GM04504 (cell line): Measurements from ENCODE around the gene PLXDC2.
"Not testable (repeated sequence)": the region's sequence is repeated elsewhere in the genome, so short reads cannot be mapped to it uniquely, and the experiment has no call there.

ENCODE experiments used
- DNase-seq: peaks from one replicate; pipeline ENCODE4 v3.0.0-alpha.2; 2012; ENCODE audit warnings: low read depth

The PLXDC2 gene

DNA sequence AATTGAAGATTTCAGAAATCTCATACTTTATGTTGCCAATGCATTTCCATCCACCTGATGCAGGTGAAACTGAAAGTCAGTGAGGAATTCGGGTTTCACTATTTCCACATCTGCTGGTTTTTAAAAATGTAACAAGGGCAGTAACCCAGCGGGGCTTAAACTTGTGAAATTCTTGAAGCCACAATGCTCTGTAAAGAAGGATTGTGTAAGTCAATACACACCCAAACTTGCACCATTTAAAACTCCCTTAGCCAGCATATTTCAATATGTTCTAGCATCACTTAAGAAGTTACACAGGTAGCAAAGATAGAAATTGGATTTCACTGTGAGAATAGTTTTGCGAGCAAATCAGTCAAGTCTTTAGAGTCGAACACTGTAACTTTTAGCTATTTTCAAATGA, 386.1 kb downstream of the PLXDC2 start:
- DNase-seq = no peak

DNA sequence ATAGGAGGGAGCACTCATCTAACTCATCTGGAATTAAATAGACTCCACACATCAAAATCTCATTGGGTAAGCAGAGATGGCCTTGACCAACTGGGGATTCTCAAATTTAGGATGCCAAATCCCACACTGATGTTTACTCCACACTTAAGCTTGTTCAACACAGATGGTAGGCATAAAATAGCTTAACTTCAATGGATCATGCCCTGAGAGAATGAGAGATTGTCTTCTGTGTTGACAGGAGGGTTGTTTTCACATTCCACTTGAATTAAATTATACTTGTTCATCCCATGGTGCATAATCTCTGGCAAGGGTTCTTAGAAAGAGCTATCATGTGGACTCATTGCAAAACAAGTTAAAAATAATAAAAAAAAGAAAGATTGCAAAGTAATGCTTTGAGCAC, 391.4 kb downstream of the PLXDC2 start:
- no peak for DNase-seq

DNA sequence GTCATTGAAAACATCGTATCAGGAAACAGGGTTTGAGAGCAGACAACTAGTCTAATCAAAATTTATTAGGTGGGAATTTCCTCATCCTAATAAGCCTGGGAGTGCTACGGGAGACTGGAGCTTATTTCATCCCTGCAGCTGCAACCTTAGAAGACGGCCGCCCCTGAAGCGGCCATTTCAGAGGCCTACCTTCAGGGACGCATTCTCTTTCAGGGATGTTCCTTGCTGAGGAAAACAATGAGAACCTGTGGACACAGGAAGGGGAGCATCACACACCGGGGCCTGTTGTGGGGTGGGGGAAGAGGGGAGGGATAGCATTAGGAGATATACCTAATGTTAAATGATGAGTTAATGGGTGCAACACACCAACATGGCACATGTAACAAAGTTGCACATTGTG, 392.9 kb downstream of the PLXDC2 start:
- DNase-seq = not testable (repeated sequence)

DNA sequence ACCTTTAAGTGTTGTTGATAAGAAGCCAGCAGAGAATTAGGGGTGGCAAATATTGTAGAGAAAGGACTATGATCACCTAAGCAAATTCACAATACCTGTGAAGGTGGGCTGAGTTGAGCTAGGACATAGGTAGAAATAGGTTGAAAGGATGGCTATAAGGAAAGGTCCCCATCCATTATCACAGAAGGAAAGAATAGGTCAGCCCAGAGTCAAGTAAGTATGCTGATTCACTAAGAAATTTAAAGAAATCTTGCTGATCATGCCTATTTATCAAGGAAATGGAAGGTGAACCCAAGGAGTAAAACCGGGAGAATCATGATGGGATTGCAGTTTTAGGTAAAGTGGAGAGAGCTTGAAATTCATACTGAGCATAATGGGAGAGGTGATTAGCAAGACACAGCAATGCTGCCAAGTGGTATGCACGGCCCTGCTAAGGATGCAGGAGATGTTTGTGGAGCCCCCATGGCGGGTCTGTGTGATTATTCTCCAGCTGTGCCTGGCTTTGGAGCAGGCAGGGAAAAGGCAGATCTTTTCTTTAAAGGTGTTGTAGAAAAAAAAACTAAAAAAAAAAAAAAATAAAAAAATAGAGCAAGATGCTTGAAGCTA, 399.4 kb downstream of the PLXDC2 start:
- no peak for DNase-seq

DNA sequence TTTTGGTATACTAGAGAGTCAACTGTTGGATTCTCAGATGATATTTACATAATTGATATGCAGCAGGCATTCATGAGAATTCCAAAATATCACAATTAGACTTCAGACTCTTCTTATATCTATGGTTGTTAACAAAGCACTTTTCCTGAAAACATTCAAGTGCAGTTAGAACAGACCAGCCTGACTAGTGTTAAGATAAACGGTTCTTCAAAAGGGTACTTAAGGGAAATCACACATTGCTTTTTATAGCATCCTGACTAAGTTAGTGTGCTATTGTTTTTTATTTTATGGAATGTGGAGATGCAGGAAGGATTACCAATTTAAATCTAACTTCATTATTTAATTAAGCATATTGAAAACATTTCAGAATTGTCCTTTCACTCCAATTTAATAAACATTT, 405.1 kb downstream of the PLXDC2 start:
- no peak for DNase-seq

DNA sequence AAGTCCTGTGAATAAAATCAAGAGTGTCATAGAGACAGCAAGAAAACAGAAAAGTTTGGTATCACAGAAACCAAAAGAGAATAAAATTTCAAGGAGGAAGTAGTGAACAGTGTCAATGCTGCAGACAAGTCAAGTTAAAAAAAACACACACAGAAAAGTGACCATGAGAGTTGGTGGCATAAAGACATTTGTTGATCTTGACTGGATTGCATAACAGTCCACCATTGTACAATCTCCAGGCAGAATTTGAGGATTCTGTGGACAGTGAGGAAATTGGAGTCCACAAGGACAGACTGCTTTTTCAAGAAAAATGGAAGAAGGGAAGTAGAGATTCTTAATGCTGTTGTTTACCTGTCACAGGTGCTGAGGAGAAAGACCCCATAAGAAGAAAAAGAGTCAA, 412.5 kb downstream of the PLXDC2 start:
- DNase-seq = no peak

DNA sequence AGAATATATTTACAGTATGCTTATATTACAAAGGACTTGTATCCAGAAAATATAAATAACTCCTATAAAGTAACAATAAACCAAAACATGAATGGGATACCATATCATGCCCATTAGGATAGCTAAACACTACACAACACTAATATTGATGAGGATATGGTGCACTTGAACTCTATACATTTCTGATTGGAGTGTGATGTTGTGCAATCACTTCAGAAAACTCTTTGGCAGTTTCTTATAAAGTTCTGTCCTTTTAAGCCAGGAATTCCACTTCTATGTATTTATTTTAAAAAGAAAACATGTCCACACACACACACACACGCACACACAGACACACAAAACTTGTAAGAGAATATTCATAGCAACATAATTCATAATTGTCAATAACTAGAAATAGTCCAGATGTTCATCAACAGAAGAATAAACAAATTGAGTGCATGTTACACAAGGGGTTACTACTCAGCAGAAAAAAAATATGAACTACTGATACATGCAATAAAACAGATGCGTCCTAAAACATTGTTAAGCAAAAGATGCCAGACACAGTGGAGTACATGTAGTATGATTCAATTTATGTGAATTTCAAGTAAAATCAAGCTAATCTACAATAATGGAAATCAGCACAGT, 416.0 kb downstream of the PLXDC2 start:
- no peak for DNase-seq

DNA sequence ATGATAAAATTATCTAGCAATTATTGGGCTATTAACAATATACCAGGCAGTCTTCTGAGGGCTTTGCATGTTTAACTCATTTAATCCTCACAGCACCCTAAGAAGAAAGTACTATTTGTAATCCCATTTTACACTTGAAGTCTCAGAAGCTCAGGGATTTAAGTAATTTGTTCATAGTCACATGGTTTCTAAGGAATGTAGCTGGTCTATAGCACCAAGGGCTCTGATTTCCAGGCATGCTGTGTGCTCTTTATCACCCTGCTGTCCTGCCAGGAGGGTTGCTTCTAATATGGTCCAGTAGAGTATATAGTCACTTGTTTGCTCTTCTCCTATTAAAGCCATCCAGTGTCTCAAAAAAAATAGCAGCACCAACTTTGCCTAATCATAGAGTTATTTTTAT, 417.2 kb downstream of the PLXDC2 start:
- DNase-seq = no peak

DNA sequence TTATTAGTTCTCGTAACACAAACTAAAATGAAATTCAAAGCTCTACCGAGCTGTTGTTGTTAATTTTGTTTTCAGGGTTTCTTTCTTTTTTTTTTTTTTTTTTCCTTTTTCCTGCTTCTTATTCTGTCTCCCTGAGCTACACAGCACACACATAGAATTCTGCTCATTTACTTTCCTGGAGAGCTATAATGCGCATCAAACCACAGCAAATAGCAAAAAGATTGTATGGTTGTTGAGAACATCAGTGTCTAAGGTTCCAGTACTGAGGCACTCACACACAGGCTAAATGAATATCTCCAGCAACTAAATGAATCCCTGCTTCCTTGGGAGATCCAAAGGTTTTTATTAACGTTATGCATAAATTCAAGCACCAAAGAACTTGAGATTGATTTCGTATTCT, 418.3 kb downstream of the PLXDC2 start:
- no peak for DNase-seq

DNA sequence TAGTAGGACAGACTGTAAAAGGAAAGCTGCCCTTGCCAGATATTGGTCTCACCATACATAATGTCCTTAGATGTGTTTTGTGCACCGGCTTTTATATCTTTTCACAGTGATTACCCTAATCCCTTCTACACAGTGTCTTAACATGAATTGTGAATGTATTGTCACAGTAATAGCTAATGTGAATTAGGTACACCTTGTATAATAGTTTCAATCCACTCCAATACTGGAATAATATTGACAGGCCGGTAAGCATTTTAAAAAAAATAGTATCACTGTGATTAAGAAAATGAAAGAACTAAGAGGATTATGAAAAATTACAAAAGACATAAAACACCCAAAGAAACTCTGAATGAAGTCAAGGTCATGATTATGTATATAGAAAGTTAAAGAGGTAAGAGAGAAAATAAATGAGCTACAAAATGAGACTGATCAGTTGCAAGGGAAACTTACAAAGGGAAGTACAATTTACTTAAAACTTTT, 420.9 kb downstream of the PLXDC2 start:
- no peak for DNase-seq

DNA sequence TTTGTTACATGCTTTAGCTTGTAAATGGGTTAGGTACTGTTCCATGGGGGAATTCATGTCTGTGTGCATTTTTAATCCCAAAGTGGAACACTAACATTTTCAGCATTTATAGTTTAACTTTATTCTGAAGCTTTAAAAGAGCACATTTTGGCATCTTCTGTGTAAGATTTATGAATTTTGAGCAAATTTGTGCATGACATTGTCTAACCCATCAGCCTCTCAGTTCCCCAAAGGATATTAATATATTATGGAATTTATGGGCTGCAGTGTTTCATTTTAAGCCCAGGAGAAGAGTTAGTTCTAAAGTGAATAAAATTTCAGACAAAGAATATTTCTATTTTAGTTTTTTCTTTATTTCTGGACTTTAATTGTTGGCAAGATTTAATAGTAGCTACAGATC, 421.4 kb downstream of the PLXDC2 start:
- DNase-seq = no peak

DNA sequence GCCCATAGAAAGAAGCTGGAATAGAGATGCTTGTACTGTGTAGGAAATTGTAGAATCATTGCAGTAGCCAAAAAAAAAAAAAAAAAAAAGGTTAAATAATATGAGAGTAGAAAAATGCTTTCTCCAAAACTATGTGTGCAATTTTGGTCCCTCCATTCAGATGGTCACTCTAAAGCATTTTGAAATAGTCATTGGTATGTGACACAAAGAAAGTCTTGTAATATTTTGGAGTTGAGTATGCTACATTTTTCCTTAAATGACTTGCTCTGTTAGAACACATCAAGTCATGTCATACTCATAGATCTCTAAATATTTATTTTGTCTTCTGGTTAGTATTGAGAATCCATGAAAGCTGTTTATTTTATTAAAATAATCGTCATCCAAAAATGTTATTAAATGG, 424.4 kb downstream of the PLXDC2 start:
- no peak for DNase-seq

DNA sequence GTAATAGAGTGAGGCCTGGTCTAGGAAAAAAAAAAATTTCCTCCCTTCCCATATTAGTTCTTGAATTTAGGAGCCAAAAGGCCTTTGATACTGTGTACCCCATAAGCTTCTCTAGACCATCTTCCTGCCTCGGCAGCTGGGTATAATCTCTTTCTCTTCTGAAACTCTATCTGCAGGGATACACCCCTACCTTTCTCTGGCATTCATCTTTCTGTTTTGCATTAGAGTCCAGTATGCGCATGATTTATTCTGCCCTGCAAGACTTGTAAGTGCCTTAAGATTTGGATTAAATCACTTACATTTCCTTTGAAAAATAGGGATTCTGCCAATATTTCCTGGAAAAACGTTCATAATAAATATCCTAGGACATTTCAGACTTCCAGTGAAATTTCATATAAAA, 431.2 kb downstream of the PLXDC2 start:
- no peak for DNase-seq

DNA sequence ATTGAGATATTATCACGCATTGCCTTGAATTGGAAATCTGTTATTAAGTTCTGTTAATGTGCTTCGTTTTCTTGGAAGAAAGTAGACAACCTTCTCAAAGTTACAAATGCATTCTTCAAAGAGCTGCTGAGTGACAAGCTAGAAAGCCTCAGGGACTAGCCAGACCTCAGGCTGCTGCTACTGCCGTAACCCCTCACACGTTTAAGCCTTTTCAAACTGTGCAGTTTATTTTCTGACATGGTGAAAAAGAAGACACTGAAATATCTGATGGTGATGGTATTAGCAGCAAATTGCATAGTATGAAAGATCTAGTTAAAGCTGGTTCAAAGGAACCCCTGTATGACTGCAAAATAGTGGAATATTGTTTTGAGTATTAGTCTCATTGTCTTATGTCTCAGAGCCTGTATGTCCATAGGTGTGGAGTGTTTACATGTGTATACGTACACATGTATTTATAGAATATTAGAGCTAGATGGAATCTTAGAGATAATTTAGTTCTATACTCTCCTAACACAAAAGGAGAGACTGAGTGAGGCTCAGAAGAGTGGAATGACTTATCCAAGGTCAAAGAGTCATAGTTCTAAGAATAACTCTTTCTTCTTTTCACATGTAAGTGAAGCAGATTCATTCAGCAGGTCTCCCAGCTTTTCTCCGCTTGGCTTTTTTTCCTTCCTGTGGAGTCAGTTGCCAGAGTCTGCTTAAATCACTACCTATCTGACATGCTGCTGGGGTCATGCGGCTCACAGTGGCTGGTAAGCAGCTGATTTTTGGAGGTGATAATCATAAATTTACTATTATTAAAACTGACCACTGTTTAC, 431.9 kb downstream of the PLXDC2 start:
- no peak for DNase-seq

DNA sequence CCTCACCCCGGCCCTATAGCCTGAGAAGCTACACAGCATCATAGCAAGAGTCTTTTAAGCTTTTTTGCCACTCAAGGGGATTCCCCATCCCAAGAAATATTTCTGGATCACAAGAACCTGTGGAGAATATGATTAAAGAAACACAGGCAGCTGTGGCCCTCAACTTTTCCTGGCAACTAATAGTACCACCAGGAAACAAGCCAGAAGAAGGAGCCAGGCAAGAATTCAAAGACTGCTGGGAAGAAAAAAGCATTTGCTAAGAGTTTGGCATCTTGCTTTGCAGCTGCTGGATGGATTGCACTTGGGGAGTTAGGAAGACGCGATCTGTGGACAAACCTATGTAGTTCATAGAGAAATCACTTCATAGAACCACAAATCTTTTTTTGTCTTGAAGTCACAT, 437.8 kb downstream of the PLXDC2 start:
- no peak for DNase-seq

DNA sequence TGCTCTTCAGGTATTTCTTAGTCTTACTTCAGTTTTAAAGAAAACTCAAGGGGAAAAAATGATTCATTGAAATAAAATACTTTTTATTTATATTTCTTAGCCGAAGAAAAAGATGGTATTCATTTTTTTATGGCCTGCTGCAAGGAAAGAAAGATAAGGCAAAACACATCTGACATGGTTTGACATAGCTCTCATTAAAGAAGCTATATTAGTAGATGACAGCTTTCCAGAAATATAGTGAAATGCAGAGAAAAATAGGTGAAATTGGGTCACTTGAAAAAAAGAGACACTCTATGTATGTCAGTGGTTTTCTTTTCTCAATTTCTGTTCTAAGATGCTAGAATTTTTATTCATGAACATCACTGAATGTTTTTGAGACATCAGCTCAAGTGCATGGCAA, 438.3 kb downstream of the PLXDC2 start:
- DNase-seq = no peak

DNA sequence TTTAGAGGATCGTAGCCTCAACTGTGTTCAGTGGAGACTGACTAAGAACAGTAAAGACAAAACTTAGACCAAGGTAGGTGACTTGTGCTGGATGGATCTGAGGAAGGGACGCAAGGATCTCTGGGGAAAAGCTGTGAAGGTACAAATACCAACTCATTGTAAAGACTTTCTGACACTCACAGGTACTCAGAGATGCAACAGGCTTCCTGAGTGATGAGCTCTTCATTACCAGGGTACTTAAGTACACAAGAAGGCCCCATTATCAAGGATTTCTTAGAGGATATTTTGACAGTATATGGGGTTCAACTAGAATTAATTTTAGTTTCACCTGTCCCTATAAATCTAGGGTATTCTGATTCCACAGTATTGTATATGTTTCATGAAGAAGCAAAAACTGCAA, 440.7 kb downstream of the PLXDC2 start:
- no peak for DNase-seq

DNA sequence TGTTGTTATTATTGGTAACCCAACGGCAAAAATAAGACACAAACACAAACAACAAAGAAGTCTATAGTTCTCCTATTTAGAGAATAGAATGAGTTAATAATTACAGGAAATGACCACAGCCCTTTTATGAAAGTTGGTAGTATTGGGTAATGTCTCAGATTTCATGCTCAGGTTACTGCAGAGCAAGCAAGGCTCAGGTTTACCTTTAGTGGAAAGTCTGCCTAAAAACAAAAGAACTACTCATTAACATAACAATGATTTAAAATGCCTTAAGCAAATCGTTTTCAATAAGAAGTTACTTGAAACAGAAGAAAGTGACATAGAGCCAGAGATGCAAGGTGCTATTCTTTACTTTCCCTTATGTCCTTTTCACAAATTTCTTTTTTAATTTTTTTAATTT, 441.2 kb downstream of the PLXDC2 start:
- no peak for DNase-seq

DNA sequence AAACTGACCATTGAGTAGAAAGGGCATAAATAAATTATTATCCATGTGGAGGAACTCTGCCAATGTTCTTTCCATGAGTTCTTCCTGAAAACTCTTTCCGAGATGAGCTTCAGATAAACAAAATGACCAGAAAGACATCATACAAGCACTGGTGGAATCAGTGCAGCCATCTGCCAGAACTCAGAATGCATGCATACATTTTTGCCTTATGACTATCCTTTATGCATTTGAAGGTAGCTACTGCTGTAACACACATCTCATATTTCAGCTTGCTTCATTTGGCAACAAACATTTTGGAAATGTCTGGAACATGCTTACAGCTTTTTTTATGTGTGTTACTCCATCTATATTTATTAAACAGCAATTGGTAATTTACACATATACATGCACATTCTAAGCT, 448.9 kb downstream of the PLXDC2 start:
- no peak for DNase-seq

DNA sequence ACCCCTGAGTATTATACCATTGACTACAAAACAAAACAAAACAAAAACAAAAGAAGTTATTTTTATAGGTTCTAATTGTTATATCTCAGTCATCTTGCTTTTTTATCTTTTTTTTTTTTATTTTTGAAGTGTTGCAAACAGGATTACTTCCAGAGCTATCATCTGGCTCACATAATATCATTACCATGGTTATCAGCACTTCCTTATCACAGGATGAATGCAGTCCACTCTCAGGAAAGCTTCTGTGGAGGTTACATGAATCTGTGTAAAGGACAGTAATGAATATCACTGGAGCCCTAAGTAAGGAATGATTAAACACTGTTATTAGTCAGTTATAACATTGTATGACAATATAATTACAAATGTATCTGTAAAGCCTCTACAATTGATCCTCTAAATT, 451.5 kb downstream of the PLXDC2 start:
- no peak for DNase-seq

DNA sequence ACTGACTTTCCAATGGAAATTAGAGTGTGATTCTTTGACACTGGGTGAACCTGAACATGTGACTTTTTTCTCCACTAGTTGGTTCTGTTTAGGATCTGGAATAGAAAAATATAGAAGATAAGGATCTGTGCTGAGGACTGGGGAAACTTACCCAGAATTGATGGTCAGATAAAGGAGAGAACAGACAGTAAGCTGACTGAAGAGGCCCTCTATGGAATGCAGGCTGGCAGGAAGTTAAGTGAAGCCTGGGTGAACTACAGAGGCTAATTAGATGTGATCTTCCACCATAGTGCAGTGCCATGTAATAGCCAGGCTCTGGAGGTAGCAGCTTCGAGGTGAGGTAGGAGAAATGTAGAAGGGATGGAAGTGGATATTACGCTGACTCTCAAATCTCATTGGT, 455.3 kb downstream of the PLXDC2 start:
- DNase-seq = no peak

DNA sequence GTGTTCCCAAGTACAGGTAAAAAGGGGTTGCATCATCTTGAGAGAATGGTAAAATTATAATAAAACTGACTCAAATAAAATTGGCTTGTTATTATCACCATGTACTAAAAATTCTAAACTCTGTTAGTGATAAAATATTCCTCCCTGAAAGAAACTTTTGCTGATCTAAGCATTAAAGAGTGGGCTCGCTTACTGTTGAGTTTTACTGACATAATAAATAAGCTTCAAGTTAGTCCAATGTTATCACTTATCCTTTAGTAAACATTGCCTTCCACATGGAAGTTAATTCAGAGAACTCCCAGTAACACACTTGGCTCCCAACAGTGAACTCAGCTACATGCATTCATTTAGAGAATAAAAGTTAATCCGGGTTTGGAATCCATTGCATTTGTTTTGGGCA, 456.4 kb downstream of the PLXDC2 start:
- DNase-seq = no peak

DNA sequence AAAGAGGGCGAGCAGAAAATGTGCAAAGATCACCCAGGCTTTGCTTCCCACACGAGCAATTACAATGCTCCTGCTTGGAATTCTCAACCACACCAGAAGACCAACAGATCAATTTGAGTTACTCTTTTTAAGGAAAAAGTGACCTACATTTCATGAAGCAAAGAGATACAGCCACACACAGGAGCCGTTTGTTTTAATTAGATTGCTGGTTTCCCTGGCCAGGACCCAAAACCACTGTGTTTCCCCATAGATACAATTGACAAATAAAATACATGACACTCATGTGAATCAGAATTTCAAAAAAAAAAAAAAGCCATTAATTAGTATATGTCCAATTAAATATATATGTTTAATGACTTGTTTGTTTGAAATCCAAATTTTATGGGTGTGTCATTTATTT, 458.3 kb downstream of the PLXDC2 start:
- no peak for DNase-seq
